Measurements from ENCODE around the gene CD52. TPM values are rescaled to one million over a fixed set of nuclear protein-coding genes. Genes with fewer than 3 reads are reported as not detected.

Gene CD52
- total and polyA plus RNA-seq, 5 experiments from 2014 or later, result 772 to 6,863 (median 6,330) TPM

GRCh38 chr1:26279456-26280332 lies 38.1 kb upstream of the CD52 start, which contains the start of gene SH3BGRL3:
Gene SH3BGRL3 (plus strand): TSS chr1:26280086. CDS start chr1:26280156, 70 bp downstream.
- Mint-ChIP-seq H3K4me3 (peak within 1 kb of the TSS; percentile 86 to 95 (median 93)), H3K36me3 (peaks cover 0 to 28% (median 8%) of the 10 kb centered on the region in 3 donors), H3K27me3 (no peaks in the 10 kb centered on the region), H3K27ac (peak within 1 kb of the TSS; percentile 93 to 100 (median 96)), H3K4me1 (peaks cover 46 to 89% (median 87%) of the 10 kb centered on the region in 4 donors), H3K9me3 (no peaks in the 10 kb centered on the region)
- POLR2A ChIA-PET, result interaction anchor here (0.6 to 30.4 kb wide), 15 partner anchors 9 to 192 kb away, joined by 3 to 2161 read pairs (median 5); partner anchors contain the start of genes CD52, CEP85, DHDDS and UBXN11
- ATAC-seq, result peak; percentile 66 to 70
- DNase-seq, result peak; percentile 73 to 89 (median 82)

DNA sequence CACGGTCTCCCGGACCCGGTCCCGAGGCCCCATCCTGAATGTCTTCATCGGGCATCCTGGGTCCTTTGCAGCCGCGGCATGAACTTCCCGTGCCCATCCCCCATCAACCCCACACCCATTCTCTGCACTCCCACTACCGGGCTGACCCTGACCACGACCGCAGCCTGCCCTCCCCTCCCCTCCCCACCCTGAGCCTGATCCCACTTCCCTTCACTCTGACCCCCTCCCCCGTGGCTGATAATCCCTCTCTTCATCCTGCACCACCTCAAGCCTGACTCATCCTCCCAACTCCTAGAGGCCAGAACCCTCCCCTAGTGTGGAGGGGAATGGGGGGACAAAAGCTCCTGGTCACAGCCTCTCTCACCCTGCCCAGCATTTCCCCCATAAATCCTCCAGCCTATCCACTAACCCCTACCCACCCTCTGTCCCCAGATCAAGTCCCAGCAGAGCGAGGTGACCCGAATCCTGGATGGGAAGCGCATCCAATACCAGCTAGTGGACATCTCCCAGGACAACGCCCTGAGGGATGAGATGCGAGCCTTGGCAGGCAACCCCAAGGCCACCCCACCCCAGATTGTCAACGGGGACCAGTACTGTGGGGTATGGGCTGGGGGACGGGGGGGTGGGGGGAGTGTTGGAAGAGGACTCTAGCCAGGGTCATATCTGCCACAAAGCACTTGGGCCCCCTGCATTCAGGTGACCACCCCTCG lies 37.3 kb upstream of the CD52 start:
- POLR2A ChIA-PET, result interaction anchor here (0.8 to 30.4 kb wide), 13 partner anchors 9 to 152 kb away, joined by 3 to 2161 read pairs (median 7); partner anchors contain the start of genes CD52, CEP85, DHDDS and UBXN11

DNA sequence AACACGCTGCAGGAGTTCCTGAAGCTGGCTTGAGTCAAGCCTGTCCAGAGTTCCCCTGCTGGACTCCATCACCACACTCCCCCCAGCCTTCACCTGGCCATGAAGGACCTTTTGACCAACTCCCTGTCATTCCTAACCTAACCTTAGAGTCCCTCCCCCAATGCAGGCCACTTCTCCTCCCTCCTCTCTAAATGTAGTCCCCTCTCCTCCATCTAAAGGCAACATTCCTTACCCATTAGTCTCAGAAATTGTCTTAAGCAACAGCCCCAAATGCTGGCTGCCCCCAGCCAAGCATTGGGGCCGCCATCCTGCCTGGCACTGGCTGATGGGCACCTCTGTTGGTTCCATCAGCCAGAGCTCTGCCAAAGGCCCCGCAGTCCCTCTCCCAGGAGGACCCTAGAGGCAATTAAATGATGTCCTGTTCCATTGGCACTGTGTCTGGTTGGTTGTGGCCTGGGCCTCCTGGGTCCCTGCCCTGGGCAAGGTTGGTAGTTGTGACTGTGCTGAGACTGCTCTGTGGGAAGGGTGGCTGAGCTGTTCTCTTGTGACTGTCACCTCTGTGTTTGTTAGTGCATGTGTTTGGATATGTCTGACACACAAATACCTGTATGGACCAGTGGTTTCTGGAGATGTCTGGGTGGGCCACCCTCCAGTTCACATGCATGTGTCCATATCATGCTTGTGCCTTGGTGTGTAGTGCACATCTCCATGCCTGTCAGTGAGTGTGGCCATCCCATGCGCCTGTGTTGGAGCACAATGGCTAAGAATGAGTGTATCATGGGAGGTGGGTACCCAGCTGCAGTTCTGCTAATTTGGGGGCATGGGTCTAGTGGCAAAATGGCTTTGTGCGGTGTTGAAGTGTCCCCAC lies 36.4 kb upstream of the CD52 start:
- DNase-seq, result no peak
- H3K36me3 Mint-ChIP-seq, result peaks cover 0 to 25% (median 8%) of the 10 kb centered on the region in 3 donors

More for the DNA sequence above, 37.3 kb upstream of the CD52 start:
- H3K4me3 Mint-ChIP-seq, result peak overlapping the region; percentile 86 to 95 (median 93)
- peaks cover 0 to 27% (median 8%) of the 10 kb centered on the region in 3 donors for H3K36me3 Mint-ChIP-seq
- H3K27me3 Mint-ChIP-seq, result no peaks in the 10 kb centered on the region
- ATAC-seq (no peak), DNase-seq (no peak)
- H3K27ac Mint-ChIP-seq, result peak overlapping the region; percentile 89 to 100 (median 96)
- H3K4me1 Mint-ChIP-seq, result peaks cover 49 to 94% (median 89%) of the 10 kb centered on the region in 4 donors
- no peaks in the 10 kb centered on the region for H3K9me3 Mint-ChIP-seq

GRCh38 chr1:26281971-26282370 lies 35.8 kb upstream of the CD52 start:
- Mint-ChIP-seq H3K27me3 (no peaks in the 10 kb centered on the region), H3K27ac (peak overlapping the region; percentile 90 to 100 (median 96)), H3K36me3 (peaks cover 0 to 23% (median 8%) of the 10 kb centered on the region in 3 donors), H3K9me3 (no peaks in the 10 kb centered on the region), H3K4me3 (peak overlapping the region; percentile 86 to 95 (median 92)), H3K4me1 (peaks cover 42 to 94% (median 89%) of the 10 kb centered on the region in 4 donors)
- POLR2A ChIA-PET, result interaction anchor here (0.6 to 30.4 kb wide), 11 partner anchors 7 to 436 kb away, joined by 3 to 2161 read pairs (median 6); partner anchors contain the start of genes CD52, CRYBG2 and UBXN11
- ATAC-seq (no peak), DNase-seq (no peak)

More for the DNA sequence above, 36.4 kb upstream of the CD52 start:
- Mint-ChIP-seq H3K4me3 (peak overlapping the region; percentile 86 to 95 (median 92)), H3K27me3 (no peaks in the 10 kb centered on the region), H3K9me3 (no peaks in the 10 kb centered on the region), H3K27ac (peak overlapping the region; percentile 89 to 100 (median 96)), H3K4me1 (peaks cover 46 to 94% (median 89%) of the 10 kb centered on the region in 4 donors)
- POLR2A ChIA-PET, result interaction anchor here (0.6 to 30.4 kb wide), 14 partner anchors 8 to 435 kb away, joined by 3 to 2161 read pairs (median 6); partner anchors contain the start of genes CD52, CEP85, CRYBG2 and UBXN11
- no peak for ATAC-seq

DNA sequence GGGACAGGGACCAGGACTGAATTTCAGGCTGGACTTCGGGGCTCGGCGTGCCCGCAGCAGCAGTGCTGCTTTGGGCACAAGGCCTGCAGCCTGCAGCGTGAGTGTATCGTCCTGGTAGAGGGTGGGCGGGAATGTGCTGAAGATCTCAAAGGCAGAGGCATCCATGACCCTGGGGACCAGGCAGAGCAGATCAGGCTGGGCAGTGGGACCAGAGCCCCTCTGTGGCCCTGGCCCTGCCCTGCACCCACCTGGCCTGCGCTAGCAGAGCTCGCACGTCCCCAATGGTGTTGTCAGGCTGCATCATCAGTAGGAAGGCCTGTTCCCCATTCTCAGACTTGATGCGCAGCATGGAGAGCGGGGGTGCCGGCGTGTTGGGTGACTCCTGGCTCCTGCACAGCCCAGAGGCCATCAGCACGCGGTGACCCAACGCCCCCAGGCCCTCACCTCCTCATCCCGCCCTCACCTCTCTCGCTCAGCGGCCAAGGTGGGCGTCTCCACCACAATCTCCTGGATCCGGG lies 35.3 kb upstream of the CD52 start:
- DNase-seq (no peak), ATAC-seq (no peak)
- Mint-ChIP-seq H3K27ac (peak overlapping the region; percentile 96 to 100 (median 98)), H3K4me1 (peaks cover 45 to 94% (median 89%) of the 10 kb centered on the region in 4 donors), H3K9me3 (no peaks in the 10 kb centered on the region), H3K27me3 (no peaks in the 10 kb centered on the region), H3K36me3 (peaks cover 0 to 22% (median 8%) of the 10 kb centered on the region in 3 donors), H3K4me3 (peak overlapping the region in 9 of 10 donors; percentile 66 to 95 (median 90))
- POLR2A ChIA-PET, result interaction anchor here (1.5 to 30.4 kb wide), 5 partner anchors 7 to 96 kb away, joined by 6 to 2161 read pairs (median 17); partner anchors contain the start of genes CD52 and UBXN11

GRCh38 chr1:26283279-26283853 lies 34.4 kb upstream of the CD52 start:
- H3K27me3 Mint-ChIP-seq, result no peaks in the 10 kb centered on the region
- ATAC-seq (no peak), DNase-seq (no peak)
- H3K9me3 Mint-ChIP-seq, result no peaks in the 10 kb centered on the region
- H3K4me1 Mint-ChIP-seq, result peaks cover 51 to 94% (median 89%) of the 10 kb centered on the region in 4 donors
- peaks cover 0 to 22% (median 8%) of the 10 kb centered on the region in 3 donors for H3K36me3 Mint-ChIP-seq
- POLR2A ChIA-PET, result interaction anchor here (0.6 to 30.4 kb wide), 5 partner anchors 6 to 847 kb away, joined by 4 to 2161 read pairs (median 24); partner anchors contain the start of genes CD52, DHDDS and UBXN11
- peak overlapping the region; percentile 40 to 95 (median 90) for H3K4me3 Mint-ChIP-seq
- peak overlapping the region; percentile 96 to 100 (median 98) for H3K27ac Mint-ChIP-seq

DNA sequence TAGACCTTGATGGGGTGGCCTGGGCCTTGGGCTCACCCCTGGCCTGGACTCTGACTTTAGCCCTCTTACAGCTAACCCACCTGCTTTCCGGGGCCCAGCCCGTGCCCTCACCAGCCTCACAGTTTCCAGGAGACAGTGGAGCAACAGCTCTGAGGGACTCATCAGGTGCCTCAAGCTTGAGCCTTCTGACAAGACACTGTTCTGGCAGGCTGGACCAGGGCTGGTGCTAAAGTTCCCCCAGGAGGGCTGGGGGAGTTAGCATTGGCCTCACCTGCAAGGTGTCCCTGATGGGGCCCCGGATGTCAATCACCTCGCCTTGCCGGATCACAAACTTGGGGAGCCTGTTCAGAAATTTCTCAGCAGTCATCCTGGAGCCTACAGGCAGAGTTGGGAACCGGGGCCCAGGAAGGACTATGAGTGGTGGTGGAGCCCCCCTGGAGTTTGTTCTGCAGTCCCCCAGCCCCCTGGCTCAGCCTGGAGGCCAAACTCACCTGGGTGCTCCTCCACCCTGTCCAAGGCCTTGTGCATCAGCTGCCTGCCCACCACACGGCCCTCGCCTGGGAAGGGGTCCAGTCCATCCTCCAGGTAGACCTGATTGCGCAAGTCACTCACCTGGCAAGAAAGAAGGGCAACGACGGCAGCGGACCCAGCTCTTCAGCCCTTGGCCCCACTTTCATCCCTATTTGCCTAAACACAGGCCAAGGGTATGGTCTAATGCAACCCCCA lies 33.7 kb upstream of the CD52 start:
- POLR2A ChIA-PET, result interaction anchor here (0.5 to 30.4 kb wide), 12 partner anchors 5 to 189 kb away, joined by 4 to 2161 read pairs (median 10); partner anchors contain the start of genes CD52, CEP85, DHDDS and HMGN2
- Mint-ChIP-seq H3K4me1 (peaks cover 50 to 94% (median 90%) of the 10 kb centered on the region in 4 donors), H3K27ac (peak overlapping the region; percentile 96 to 100 (median 98)), H3K36me3 (peaks cover 0 to 22% (median 8%) of the 10 kb centered on the region in 3 donors), H3K9me3 (no peaks in the 10 kb centered on the region), H3K4me3 (peak overlapping the region; percentile 68 to 95 (median 89)), H3K27me3 (no peaks in the 10 kb centered on the region)
- no peak for ATAC-seq
- DNase-seq, result no peak

DNA sequence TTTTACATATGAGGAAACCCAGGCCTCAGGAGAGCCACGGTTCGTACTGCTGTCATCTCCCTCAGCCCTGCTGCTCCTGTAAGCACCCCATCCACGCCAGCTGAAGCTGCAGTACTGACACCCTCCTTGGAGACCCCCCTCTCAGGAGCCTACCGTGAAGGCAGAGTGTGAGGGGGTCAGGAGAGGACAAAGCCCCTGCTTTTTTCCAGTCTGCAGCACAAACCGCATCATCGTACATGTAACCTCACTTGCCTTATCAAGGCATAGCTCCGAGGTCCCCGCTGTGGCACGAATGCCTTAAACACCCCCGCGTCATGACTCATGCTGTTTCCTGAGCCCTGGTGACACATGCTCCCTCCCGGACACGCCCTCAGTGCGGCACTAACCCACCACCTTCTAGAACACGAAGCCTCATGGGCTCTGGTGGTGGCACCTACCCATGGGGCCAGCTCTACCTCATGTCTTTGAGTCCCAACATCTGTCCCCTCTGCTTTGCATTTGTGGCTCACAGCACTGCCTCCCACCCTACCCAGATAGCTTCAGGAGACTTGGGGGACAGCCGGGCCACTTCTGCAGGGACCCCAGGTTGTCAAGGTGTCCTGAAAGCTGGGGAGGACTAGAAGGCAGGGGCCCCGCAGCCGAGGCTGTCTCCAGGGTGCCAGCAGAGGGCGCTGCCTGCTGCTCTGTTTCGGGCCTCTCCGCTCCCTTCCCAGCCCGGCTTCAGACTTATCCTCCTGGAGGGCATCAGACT lies 33.0 kb upstream of the CD52 start:
- POLR2A ChIA-PET, result interaction anchor here (0.5 to 30.4 kb wide), 15 partner anchors 6 to 188 kb away, joined by 4 to 2161 read pairs (median 8); partner anchors contain the start of genes CD52, CEP85, DHDDS and HMGN2
- Mint-ChIP-seq H3K9me3 (no peaks in the 10 kb centered on the region), H3K36me3 (peaks cover 0 to 22% (median 8%) of the 10 kb centered on the region in 3 donors), H3K4me1 (peaks cover 55 to 94% (median 91%) of the 10 kb centered on the region in 4 donors), H3K4me3 (peak overlapping the region; percentile 68 to 95 (median 89)), H3K27ac (peak overlapping the region; percentile 96 to 100 (median 98)), H3K27me3 (no peaks in the 10 kb centered on the region)
- DNase-seq, result peak; percentile 72 to 97 (median 88)
- peak; percentile 67 to 81 for ATAC-seq

DNA sequence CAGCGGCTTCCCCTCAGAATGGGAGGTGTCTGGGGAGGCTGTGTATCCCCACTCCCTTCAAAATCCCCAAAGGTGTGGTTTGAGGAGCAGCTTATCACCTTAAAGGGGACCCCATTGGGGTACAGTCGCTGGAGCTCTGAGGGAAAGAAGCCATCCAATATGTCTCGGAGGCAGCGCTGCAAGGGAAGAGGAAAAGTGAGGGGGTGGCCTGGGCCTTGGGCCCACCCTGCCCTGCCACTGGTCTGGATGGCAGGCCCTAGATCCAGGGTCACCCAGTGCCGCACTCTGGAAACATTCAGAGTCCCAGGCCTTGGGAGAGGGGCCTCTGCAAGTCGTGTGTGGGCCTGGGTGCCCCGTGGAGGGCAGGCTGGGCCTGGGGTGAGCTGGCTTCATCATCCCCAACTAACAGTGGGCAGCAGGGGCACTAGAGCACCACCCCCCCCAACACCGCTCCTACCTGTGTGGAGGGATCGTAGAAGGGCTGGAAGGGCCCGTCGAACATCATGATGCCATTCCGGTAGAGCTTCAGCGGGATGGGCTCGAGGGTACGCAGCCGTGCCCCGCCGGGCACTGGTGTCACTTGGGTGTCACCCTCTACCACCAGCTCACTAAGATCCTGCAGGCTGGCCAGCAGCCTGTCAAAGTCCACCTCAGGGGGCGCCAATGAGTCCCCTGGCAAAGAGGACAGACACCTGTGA lies 32.2 kb upstream of the CD52 start:
- Mint-ChIP-seq H3K4me1 (peaks cover 60 to 100% (median 97%) of the 10 kb centered on the region in 4 donors), H3K9me3 (no peaks in the 10 kb centered on the region), H3K27me3 (no peaks in the 10 kb centered on the region), H3K4me3 (peak overlapping the region in 9 of 10 donors; percentile 30 to 95 (median 90)), H3K27ac (peak overlapping the region; percentile 96 to 100 (median 98)), H3K36me3 (peaks cover 0 to 22% (median 8%) of the 10 kb centered on the region in 3 donors)
- POLR2A ChIA-PET, result interaction anchor here (1.0 to 30.4 kb wide), 15 partner anchors 7 to 295 kb away, joined by 3 to 2161 read pairs (median 8); partner anchors contain the start of genes CD52, CEP85, HMGN2 and SH3BGRL3
- DNase-seq (no peak), ATAC-seq (no peak)

Measured in naive thymus-derived CD8-positive, alpha-beta T cell (primary cell).